ENCODE measurements around the gene PAEP.

PAEP gene

DNA sequence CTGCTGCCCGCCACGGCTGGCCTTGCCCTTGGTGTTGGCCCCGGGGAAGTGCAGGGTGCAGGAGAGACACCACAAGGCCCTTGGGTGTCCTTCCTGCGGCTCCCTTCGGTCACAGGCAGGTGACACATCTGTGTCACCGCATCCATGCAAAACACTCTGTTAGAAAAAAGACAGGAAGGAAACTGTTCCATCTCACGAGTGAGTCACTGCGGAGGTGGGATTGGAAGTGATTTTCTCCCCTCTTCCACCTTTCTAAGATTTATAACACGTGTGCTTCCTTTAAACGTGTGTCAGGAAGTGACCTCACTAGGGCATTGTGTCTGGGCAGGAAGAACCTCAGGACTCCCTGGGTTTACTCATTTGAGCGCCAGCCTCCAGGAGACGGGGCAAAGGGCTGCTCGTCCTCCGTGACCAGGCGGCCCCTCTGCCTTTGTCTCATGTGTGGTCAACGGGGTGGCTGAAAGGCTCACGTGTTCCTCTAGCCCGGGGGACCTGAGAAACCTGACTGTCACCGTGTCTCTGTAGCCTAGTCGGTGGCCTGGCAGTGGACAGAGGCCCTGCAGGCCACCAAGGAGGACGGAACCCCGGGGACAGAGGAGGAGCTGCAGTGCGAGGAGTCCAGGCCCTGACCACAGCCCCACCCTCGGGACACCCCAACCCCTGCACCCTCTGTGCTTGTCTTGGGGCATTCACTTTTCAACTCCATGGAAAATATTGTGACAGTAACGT is 45.3 kb upstream of the PAEP start:
- no peak for DNase-seq (ENCODE audit: extremely low read depth, low read depth)
- no peak for TF ChIP-seq CTCF (IDR thresholded peaks at IDR 0.05; ENCODE audit: low read depth, low read length)

DNA sequence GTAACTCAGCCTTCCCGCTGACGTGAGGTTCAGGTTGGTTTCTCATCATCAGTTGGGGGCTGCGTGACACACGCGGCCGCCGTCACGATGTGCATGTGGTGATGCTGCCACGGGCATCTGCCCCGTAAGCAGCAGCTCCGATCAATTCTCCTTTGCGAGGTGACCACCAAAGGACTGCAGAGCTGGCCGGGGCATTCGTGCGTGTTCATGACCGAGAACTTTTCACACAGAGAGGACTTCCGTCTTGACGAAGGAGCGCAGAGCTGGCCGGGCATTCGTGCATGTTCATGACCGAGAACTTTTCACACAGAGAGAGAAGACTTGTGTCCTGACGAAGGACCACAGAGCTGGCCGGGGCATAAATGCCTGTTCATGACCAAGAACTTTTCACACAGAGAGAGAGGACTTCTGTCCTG is 44.1 kb upstream of the PAEP start:
- DNase-seq (ENCODE audit: extremely low read depth, low read depth): no peak
- TF ChIP-seq CTCF (IDR thresholded peaks at IDR 0.05; ENCODE audit: low read depth, low read length): no peak

DNA sequence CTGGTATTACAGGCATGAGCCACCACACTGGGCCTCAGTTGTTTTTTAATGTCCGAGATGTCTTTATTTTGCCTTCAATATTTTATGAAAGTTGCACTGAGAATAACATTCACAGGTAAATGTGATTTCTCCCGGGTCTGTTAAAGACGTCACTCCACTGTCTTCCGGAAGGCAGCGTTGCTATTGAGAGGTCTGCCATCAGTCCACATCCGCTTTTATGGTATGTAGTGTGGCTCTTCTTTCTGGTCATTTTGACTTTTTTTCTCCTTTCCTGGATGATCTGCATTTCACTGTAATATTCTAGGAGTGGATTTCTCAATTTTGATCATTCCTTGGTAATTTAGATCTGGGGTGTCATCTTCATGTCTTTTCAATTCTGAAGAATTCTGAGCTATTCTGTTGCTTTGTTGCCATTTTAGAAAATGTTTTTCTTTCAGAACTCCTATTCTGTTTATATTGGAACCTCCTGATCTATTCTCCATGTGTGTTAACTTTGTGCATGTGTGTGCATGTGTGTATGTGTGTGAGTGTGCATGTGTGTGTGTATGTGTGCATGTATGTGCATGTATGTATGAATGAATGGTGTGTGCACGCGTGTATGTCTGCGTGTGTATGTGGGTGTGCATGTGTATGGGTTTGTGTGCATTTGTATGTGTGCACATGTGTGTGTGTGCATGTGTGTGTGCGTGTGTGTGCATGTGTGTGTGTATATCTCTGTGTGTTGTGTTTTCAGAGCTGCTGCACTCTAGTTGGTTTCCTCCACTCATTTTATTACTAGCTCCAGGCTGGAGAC is 42.2 kb upstream of the PAEP start:
- DNase-seq (ENCODE audit: extremely low read depth, low read depth): no peak
- TF ChIP-seq CTCF (IDR thresholded peaks at IDR 0.05; ENCODE audit: low read depth, low read length): no peak

DNA sequence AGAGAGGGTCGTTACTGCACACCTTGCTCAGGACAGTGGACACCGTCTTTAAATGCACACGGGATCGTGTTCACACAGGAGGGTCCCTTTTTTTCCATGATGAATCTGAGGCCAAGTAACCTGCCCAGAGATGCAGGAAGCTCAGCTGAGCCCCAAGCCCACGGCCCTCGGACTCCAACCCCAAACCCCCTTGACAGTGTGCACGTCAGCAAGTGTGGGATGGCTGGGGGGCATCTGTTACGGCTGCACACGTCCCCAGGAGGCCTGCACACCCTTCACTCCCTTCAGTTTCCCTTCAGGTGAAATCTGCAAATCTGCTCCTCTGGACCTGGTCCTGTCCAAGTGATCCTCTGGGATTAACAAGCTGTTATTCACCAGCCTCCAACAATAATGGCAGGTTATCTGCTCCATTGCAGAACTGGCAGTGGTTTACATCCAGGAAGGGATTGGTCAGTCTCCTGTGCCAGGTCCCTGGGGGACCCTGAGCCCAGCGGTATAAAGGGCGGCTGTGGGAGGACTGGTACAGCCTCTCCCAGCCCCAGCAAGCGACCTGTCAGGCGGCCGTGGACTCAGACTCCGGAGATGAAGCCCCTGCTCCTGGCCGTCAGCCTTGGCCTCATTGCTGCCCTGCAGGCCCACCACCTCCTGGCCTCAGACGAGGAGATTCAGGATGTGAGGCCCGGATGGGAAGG is 40.5 kb upstream of the PAEP start, which contains the start of gene LCN1:
Gene LCN1, plus strand, starts transcription at position 525 of the 692 bp plus-strand sequence. Its CDS starts 58 bp downstream, at position 583.
- TF ChIP-seq CTCF (IDR thresholded peaks at IDR 0.05; ENCODE audit: low read depth, low read length): no peak
- no peak for DNase-seq (ENCODE audit: extremely low read depth, low read depth)

GRCh38 chr9:135521608-135522095 is 39.9 kb upstream of the PAEP start:
- DNase-seq (ENCODE audit: extremely low read depth, low read depth): no peak
- TF ChIP-seq CTCF (IDR thresholded peaks at IDR 0.05; ENCODE audit: low read depth, low read length): no peak

DNA sequence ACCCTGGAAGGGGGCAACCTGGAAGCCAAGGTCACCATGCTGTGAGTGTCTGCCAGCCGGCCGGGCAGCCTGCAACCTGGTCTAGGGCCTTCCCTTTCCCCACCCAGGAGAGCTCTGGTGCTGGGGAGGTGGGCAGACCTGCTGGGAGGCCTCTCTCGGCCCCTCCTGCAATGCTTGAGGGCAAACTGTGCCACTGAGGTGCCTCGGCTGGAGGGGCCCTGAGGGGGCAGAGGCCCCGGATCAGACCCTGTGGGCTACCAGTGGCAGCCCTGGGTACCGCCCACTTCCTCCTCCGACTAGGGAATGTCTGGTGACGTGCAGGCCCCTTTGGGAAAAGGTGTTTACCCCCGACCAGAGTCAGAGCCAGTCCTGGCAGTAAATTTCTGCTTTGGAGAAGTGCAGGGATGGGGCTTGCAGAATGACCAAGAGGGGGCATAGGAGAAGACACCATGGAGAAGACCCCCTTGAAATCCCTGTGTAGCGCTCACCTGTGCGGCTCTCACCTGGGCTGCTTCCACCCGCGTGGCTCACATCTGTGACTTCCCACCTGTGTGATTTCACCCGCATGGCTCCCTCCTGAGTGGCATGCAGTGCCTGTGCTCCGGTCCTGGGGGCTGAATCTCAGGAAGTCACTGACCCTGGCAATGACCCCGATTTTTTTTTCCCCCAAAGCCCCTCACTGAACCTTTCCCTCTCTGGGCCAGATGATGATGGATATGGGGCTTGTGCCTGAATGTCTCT is 39.2 kb upstream of the PAEP start:
- no peak for DNase-seq (ENCODE audit: extremely low read depth, low read depth)
- no peak for TF ChIP-seq CTCF (IDR thresholded peaks at IDR 0.05; ENCODE audit: low read depth, low read length)

All from AG09319 (cell line).